Heart left ventricle (tissue), 13 donors: ENCODE data around the gene TRIM5.
A peak's percentile ranks its signal among the peaks of the same experiment; 100 is the strongest.

ENCODE experiments used
- POLR2A ChIP-seq, 2 donors: fragments of 450-650 bp; IDR thresholded peaks; one replicate each; pipeline ENCODE4 v1.6.1; 2017; ENCODE audit warnings: antibody characterized with exemption in 2 of 2, mild to moderate bottlenecking in 2 of 2, moderate library complexity in 2 of 2
- TF ChIP-seq, protein P1 (sequence below), 12 donors: fragments of 200-600 bp; sonication (generic) in 4 of 12; IDR thresholded peaks; one replicate each; pipeline versions ENCODE4 v1.5.0 to v1.8.0; 2018 to 2022; ENCODE audit warnings: antibody characterized with exemption in 12 of 12, mild to moderate bottlenecking in 5 of 12
- donor health status: ischemic (EF 13 %, LVEDD 7.1; RV severe dilation, severe dysfunction).
- donor health status: DM: no; HTN: yes; CAD: no.
- donor health status: DM: no; HTN: no; CAD: no.
- donor health status: ischemic (EF 25% LVEDD 6.9; RV normal size, moderate dysfunction).
- donor health status: ischemic (EF 25% LVEDD 5.7; RV mildly dilated, moderate dysfunction).
- donor health status: ischemic (EF 35%, LVEDD 5.7; RV mildly dilated, moderate dysfunction).
- donor health status: nonischemic (EF 11% LVEDD 7.7; RV severe dilation, severe dysfunction).
- donor health status: DM: yes; HTN: yes; CAD: no.
- donor health status: PGD.
- donor health status: ischemic (EF 29% LVEDD 5.4; RV normal size, mild dysfunction).
- donor health status: nonischemic (EF 23%, LVEDD 6.1; RV moderate dilation, normal function).

DNA sequence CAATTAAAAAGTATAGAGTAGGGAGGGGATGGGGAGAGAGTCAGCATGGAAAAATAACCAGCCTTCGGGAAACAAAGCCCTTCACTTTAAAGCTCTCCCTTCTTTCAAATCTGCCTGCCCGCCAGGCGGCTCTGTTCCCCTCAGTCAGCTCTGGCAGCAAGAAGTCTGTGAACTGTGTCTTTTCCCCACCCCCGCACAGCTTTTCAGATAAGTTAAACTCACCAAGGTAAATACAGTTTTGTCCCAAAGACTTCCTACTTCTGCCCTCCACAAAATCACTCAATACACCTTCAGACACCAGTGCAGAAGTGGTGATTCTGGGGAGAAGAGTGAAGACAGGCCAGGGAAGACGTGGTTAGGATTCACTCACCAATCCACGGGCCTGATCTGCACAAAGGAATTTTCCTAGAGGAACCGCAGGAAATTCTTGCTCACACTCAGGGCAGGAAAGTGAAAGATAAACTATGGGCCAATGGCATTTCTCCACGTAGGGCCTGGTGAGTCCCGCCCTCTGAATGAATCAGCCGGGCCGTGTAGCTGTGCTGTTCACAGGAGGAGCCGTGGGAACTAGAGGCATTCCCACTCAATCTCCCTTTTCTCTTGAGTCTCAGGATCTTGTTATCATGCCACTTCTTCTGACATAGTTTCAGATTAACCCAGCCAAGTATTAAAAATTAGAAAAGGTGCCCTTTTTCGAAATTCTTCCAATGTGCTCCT is at the start of gene TRIM5:
- peak in 1 of 2 donors; percentile 88 for TF ChIP-seq POLR2A (IDR thresholded peaks at IDR 0.05)
- TF ChIP-seq, protein P1, sequence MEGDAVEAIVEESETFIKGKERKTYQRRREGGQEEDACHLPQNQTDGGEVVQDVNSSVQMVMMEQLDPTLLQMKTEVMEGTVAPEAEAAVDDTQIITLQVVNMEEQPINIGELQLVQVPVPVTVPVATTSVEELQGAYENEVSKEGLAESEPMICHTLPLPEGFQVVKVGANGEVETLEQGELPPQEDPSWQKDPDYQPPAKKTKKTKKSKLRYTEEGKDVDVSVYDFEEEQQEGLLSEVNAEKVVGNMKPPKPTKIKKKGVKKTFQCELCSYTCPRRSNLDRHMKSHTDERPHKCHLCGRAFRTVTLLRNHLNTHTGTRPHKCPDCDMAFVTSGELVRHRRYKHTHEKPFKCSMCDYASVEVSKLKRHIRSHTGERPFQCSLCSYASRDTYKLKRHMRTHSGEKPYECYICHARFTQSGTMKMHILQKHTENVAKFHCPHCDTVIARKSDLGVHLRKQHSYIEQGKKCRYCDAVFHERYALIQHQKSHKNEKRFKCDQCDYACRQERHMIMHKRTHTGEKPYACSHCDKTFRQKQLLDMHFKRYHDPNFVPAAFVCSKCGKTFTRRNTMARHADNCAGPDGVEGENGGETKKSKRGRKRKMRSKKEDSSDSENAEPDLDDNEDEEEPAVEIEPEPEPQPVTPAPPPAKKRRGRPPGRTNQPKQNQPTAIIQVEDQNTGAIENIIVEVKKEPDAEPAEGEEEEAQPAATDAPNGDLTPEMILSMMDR (IDR thresholded peaks at IDR 0.05) = peak; percentile 35 to 74 (median 54)
